Pons (tissue), 1 donor: Measurements from ENCODE around the gene ATG7.

Experiments
- DNase-seq: peaks from one replicate; pipeline ENCODE4 v3.0.0-alpha.2; 2016; ENCODE audit warnings: low spot score

The ATG7 gene

DNA sequence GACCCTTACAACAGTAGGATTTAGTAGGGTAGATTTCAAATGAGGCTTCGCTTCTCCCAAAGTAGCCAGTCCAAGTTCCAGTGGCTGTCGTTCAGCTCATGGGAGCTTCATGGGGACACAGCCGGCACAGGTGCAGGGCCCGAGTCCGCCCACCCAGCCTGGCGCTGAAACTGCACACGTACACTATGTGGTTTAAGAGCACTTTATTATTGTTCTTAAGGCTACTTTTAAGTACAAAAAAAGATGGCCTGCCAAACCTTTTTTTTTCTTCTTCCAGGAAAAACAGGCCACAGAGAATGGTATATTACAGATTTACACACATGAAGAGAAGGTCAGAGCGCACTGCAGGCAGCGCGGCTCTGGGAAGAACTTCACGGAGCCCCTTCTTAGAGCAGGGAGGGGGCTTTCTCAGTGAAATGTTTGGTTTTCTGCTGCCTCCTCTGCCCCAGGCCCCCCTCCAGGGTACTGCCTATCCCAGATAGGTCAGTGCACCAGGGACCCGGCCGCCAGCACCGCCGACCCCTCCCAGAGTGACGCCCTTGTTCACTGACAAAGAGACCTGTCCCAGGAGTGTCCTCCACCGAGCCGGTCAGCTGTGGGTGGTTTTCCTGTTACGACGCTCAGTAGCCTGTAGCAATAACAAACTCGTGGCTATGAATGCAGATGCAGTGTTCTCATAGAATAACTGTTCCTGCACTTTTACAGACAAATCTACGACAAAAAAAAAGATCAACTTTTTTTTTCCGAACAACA lies 283.9 kb downstream of the ATG7 start:
- no peak for DNase-seq

DNA sequence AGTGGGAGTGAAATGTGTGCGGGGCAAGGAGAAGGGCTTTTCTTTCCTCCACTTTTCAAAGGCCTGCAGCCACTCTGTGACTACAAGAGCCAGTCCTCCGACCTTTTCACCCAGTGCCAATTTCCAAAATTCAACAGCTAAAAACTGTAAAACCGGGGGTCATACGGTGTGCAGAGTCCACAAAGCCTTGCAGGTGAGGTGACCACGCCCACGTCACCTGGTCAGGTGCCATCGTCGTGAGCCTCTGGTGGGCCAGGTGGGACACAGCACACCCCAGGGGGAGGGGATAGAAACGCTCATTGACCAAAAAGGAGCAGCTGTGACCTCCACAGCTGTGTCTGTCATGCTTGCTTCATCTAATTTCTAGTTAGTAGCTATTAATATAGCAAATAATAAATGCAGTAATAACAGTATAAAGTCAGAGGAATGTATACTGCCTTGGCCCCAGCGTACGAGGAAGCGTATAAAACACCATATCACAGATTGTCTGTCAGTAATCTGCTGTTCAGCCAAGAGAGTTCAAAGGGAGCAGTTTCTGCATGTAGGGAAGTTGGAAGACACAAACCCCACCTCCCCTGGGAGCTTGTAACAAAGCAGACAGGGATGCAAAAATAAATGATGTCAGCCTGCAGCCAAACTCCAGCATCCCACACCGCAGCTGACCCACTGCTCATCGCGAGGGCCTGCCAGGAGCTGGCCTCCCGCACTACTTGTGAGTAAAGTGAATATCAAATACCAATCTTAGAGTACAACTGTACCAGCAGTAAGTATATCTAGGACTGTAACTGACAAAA lies 284.9 kb downstream of the ATG7 start:
- no peak for DNase-seq

DNA sequence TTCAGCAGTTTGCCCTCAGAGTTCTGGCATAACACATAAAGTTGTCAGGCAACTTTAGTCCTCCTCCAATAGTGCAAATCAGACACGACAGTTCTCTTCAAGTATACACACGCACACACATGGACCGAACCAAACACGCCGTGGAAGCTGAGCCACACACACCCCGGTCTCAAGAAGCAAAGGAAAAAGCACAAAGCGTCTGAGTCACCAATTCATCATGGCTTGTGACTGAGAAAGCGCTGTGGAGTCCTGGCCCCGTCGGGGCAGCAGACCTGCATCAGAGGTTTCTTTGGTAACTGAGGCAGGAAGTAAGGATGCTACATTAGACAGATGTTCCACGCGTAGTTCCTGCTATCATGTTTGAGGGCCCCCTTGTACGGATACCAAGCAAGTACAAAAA lies 285.8 kb downstream of the ATG7 start:
- no peak for DNase-seq

- DNase-seq = no peak
These were observed 286.3 kb downstream of the ATG7 start for GRCh38 chr3:11558411-11558903.

DNA sequence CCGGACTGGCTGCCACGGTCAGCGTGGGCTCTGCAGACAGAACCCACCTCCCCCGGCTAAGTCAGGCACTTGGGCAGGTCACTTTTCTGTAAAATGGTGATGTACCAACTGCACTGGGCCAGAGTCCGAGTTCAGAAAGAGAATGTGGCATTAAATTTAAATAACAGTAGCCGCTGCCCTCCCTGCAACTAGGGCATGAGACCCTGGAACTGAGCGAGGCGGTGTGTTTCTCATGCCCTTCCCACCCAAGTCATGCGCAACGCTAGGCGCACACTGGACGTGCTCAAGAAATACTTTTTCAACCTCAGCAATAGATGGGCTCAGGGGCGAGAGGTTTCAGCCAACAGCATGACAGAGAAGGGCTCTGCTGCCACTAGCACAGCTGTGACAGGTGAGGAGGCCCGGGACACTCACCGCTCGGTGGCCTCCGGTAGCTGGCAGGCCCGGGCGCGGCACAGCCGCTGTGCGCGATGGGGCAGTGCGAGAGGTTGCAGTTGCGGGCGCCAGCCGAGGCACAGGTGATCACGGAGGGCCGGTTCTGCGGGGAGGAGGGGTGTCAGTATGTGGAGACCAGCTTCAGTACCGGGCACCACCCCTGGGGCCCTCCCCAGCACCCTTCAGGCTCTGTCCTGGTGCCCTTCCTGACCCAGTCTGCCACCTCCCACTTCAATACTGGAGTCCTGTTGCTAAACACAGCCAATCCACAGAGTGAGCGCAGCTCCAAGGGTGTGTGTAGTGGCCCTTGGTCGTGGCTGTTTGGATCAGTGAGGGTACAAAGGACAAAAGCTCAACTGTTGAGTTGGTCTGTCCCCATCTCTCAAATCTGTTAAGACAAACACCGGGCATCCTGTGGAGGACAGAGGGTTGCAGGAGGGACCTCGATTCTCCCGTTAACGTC lies 287.0 kb downstream of the ATG7 start:
- DNase-seq = no peak

DNA sequence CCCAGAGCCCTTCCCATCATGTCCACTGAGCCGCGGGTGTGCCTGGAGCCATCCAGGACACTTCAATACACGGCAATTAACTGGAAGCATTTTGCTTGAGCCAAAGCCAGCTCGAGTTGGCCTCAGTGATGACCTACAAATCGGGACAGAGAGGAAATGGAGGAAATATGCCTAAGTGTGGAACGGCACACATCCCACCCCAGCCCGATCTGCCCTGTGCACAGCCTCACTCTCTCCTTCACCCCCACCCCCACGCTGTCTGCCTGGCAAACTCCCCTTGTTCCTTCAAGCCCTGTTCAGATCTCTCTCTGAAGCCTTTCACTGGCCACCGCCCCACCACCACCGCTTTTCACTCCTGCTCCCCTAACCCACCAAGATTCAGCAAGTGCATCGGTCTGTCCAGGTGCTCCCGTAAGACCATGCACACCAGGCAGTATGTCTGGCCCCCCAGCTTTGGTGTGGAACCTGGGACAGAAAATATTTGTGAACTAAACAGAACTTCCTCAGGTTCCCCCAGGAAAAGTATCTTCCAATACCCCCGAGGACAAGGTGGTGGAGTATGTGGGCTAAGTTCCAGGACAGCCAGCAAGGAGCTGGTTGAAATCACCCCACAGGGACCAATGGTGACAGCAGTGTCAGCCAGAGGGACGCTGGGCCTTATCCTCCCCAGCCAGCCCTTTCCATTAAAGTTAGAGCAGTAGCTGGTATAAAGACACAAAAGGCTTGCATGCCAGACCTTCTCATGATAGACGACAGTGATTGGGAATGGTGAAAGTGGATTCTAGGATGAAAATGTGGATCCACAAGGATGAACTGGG lies 287.8 kb downstream of the ATG7 start:
- DNase-seq = no peak

DNA sequence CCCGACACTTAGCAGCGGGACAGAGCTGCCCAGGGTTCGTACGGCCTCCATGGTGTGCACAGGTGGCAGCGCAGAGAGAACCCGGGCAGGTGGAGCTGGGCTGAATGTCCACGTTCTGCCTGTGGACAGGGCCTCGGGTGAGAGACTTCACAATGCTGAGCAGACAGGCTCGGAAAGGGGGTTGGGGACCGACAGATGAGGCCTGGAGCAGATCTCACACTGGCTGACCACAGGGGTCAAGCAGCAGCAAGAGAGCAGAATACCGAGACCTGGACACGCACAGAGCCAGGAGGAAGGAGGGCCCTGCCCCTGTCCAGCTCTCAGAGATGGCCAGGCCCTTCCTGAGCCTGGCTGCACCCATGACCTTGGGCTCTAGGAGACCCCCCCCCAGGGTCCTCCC lies 288.5 kb downstream of the ATG7 start:
- no peak for DNase-seq

- DNase-seq = no peak
These were observed 290.2 kb downstream of the ATG7 start for GRCh38 chr3:11562277-11562881.

GRCh38 chr3:11563159-11563864 lies 291.1 kb downstream of the ATG7 start:
- DNase-seq = no peak

DNA sequence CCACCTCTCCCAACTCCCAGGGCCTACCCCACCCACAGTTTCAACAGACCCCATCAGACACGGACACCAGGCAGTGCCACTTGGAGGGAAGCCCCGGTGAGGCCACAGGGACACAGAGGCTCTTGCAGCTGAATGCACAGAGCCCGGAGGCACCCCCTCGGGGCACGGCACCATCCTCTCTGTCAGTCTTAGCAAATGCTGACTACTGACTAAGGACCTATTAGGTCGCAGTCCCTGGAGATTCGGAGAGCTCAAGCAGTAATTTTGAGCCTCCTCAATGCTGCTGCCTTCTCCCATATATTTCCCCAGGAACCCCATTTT lies 291.6 kb downstream of the ATG7 start:
- DNase-seq = no peak

- no peak for DNase-seq
These were observed 292.4 kb downstream of the ATG7 start for GRCh38 chr3:11564577-11565001.

DNA sequence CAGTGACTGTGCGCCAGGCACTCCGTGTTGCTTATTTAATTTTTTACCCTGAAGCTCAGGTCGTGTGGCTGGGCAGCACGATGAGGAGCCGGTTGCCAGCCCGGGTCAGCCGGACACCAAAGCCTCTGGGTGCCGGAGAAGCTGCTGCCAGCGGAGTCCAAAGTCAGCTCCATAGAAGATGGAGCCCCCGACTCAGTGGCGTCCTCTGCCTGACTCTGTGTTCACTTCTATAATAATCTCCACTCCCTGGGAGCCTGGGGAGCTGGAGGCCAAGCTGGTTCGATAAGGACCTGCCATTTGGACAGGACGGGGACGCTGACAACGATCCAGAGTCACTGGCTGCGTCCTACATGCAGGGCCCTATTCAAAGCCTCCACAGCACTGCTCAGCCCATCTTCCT lies 292.9 kb downstream of the ATG7 start:
- no peak for DNase-seq

- DNase-seq = no peak
These were observed 293.3 kb downstream of the ATG7 start for GRCh38 chr3:11565492-11565891.

DNA sequence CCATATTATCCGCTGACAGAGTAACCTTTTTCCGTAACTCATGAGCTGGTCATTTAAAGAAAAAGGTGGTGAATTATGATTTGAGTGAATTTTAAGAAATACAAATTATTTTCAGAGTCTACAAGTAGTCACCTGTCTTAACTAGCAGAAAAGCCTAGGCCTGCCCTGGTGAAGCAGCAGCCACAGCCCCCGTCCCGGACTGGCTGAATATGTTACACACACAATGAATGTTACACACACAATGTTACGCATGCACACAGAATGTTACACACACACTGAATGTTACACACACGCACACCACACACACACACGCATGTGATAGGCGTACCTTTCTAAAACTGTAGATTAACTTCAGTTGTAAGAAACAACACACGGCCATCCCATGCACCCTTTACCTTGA lies 293.7 kb downstream of the ATG7 start:
- DNase-seq = no peak

GRCh38 chr3:11566478-11566877 lies 294.3 kb downstream of the ATG7 start:
- DNase-seq = no peak

- no peak for DNase-seq
These were observed 294.7 kb downstream of the ATG7 start for GRCh38 chr3:11566916-11567315.

DNA sequence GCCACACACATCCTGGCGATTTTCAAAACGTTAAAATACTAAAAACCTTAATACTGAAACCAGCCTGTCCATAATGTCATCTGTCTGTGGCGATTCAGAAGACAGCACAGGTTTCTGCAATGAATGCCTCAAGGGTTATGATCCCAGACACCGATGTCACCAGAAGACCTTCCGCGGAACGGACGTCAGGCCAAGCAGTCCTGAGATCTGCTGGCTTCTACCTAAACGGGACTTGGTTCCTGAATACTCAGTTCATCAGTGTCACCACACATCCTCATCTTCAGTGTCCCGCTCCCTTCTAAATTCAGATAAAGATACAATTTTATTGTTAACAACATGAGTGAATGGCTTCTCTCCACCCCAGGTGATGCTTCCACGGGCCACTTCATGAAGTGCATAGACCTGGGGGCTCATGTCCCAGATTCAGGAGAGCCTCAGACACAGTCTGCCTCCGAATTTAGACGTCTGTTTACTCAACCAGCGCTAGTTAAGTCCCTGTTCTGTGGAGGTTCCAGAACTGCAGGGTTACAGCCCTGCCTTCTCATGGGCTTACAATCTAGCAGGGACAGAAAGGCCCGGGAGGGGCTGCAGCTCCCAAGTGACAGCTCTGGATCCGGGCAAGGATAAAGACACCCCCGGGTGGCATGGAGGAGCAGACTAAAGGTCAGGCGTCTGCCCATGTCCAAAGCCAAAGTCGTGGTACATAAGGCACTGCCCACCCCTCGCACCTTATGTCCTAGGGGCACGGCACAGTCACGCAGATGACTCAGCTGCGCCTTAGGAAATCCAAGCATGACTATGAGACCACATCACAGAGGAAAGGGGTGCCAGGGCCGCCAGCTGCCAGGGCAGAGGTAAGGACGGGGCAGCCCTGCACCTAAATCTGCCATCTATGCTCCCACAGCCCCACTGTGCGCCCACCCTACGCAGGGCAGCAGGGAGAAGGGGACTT lies 295.6 kb downstream of the ATG7 start:
- DNase-seq = no peak

DNA sequence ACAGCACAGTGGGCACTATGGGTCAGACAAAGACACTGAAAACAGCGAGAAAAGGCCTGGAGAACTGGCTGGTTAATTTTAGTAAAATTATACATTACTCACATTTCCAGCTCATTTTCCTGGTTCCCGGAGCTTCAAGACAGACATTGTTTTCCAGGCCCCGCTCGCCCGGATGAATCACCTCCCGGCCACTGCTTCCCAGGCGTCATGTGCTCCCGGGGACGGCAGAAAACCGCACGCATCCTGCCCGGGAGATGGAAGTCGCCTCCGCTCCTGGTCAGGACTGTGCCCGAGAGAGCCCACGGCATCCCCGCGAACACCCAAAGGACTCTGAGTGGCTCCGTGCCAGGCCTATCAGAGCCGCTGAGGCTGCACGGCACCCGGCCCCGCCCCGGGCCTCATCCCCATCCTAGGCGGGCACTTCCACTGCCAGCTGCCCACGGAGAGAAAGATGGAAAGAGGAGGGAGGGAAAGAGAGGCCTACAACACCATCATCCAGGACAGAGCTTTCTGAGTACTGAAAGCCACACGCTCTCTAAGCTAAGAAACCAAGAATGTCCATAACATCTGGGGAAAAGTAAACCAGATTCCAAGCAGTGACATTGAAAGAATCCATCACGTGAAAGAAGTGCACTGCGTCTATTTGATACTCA lies 296.4 kb downstream of the ATG7 start:
- DNase-seq = peak; percentile 64
